ENCODE data around the gene SEPHS2. TPM values are rescaled to one million over a fixed set of nuclear protein-coding genes. Genes with fewer than 3 reads are reported as not detected.

The SEPHS2 gene
- total and polyA plus RNA-seq, 2 of the 8 experiments (the other 6 are each of a cell fraction or from before 2014, with no cell fraction given), result 28.2 to 61.8 TPM

DNA sequence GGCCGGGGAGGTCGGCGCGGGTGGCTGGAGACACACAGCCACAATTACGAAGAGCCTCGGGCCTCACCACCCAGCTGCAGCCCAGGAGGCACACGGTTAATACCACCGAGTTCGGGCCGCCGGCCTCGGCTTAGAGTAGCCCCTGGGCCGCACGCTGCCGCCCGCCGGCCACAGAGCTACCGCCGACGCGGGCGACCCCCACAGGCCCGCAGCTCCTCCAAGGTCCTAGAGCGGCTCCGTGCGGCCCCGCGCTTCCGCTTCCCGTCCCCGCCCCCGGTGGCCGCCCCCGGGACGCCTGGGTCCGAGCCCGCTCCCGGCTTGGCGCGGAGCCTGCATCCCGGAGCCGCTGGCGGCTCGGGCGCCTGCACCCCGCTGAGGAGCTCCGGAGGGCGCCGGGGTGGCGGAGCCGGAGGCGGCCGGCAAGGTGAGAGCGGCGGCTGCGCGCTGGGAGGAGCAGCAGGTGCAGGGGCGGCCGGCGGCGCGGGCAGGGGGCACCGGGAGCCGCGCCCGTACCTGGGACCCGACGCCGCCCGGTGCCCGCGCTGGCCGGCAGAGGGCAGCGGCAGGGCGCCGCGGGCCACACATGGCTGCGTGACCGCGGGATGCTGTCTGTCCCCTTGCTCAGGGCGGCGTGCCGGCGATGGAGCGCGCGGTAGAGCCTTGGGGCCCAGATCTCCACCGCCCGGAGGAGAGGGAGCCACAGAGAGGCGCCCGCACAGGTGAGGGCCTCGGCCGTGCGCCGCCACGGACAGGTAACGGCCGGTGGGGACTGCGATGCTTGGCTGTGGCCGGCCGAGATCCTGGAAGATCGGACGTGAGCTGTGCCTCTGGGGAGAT is 50.3 kb downstream of the SEPHS2 start, which contains the start of gene ZNF48 (continued):
- TF ChIP-seq, protein P1, sequence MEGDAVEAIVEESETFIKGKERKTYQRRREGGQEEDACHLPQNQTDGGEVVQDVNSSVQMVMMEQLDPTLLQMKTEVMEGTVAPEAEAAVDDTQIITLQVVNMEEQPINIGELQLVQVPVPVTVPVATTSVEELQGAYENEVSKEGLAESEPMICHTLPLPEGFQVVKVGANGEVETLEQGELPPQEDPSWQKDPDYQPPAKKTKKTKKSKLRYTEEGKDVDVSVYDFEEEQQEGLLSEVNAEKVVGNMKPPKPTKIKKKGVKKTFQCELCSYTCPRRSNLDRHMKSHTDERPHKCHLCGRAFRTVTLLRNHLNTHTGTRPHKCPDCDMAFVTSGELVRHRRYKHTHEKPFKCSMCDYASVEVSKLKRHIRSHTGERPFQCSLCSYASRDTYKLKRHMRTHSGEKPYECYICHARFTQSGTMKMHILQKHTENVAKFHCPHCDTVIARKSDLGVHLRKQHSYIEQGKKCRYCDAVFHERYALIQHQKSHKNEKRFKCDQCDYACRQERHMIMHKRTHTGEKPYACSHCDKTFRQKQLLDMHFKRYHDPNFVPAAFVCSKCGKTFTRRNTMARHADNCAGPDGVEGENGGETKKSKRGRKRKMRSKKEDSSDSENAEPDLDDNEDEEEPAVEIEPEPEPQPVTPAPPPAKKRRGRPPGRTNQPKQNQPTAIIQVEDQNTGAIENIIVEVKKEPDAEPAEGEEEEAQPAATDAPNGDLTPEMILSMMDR (IDR thresholded peaks at IDR 0.05; ENCODE audit: control extremely low read depth in 1 of 3, insufficient read depth in 1 of 3, low read depth in 1 of 3, low read length in 3 of 3), result peak; percentile 43 to 69 (median 49)
- TF ChIP-seq SIN3A (conservative IDR thresholded peaks at IDR 0.05 in 1 of 2, IDR thresholded peaks at IDR 0.05 in 1 of 2; ENCODE audit: low read depth in 1 of 2, low read length in 2 of 2) (peak; percentile 77 to 84; a peak in 3 of 4 replicates), RBBP5 (IDR thresholded peaks at IDR 0.05; ENCODE audit: borderline replicate concordance, low read depth, low read length) (peak; percentile 52; the same call in 1 of the 2 replicates), CREB1 (IDR thresholded peaks at IDR 0.05) (peak; percentile 39), RFX5 (IDR thresholded peaks at IDR 0.05; ENCODE audit: borderline replicate concordance, low read depth, low read length) (no peak), GABPA (IDR thresholded peaks at IDR 0.05; ENCODE audit: borderline replicate concordance, insufficient read depth, low read length) (peak; percentile 79; the same call in 1 of the 2 replicates), RAD21 (IDR thresholded peaks at IDR 0.05 in 1 of 2, conservative IDR thresholded peaks at IDR 0.05 in 1 of 2; ENCODE audit: low read depth in 2 of 2, low read length in 2 of 2) (peak; percentile 10 to 45; a peak in 2 of 4 replicates), SIX5 (IDR thresholded peaks at IDR 0.05; ENCODE audit: low read depth, low read length) (no peak; the same call in 1 of the 2 replicates), POLR2A (IDR thresholded peaks at IDR 0.05; ENCODE audit: control extremely low read depth in 1 of 2, low read depth in 2 of 2, low read length in 2 of 2) (peak in 1 of 2 experiments; percentile 73; a peak in 2 of 3 replicates), BACH1 (IDR thresholded peaks at IDR 0.05; ENCODE audit: low read length) (peak; percentile 19; the same call in 1 of the 2 replicates), SAP30 (IDR thresholded peaks at IDR 0.05; ENCODE audit: insufficient read depth, insufficient replicate concordance, low read length) (no peak), TBP (IDR thresholded peaks at IDR 0.05; ENCODE audit: low read depth, low read length) (peak; percentile 63), TCF12 (IDR thresholded peaks at IDR 0.05; ENCODE audit: low read depth, low read length) (no peak), TAF1 (IDR thresholded peaks at IDR 0.05; ENCODE audit: low read depth, low read length) (peak; percentile 62), JUN (IDR thresholded peaks at IDR 0.05; ENCODE audit: low read depth, low read length) (no peak), FOSL1 (IDR thresholded peaks at IDR 0.05; ENCODE audit: insufficient read depth, low read depth, low read length) (no peak), KDM4A (IDR thresholded peaks at IDR 0.05; ENCODE audit: low read depth, low read length, severe bottlenecking) (peak; percentile 73), BCL11A (IDR thresholded peaks at IDR 0.05; ENCODE audit: low read depth in 2 of 2, low read length in 2 of 2) (no peak), SP2 (IDR thresholded peaks at IDR 0.05; ENCODE audit: low read length) (peak; percentile 89)
- TF ChIP-seq, protein P2, sequence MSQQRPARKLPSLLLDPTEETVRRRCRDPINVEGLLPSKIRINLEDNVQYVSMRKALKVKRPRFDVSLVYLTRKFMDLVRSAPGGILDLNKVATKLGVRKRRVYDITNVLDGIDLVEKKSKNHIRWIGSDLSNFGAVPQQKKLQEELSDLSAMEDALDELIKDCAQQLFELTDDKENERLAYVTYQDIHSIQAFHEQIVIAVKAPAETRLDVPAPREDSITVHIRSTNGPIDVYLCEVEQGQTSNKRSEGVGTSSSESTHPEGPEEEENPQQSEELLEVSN (IDR thresholded peaks at IDR 0.05), result no peak
